Endothelial cell of umbilical vein (primary cell): ENCODE data around the gene FRK. TPM values are rescaled to one million over a fixed set of nuclear protein-coding genes. Genes with fewer than 3 reads are reported as not detected.

ENCODE experiments used
- BruUV-seq: library from RNA; stranded (reverse); fragments of 400-500 nt; replicated peaks from 2 replicates; lab custom pipeline; 2021; lab: Mats Ljungman, UMichigan
- CTCF ChIA-PET: fragments of 300-600, 350-600 bp; sonication (Branson Sonifier 250); formaldehyde crosslinking; loops from one replicate; lab custom pipeline; 2021; ENCODE audit warnings: antibody characterized with exemption, inconsistent platforms; lab: Charles Lee
- POLR2A ChIA-PET: fragments of 300-600, 350-600 bp; sonication (Branson Sonifier 250); formaldehyde crosslinking; loops from one replicate; lab custom pipeline; 2021; ENCODE audit warnings: antibody characterized with exemption, inconsistent platforms; lab: Charles Lee
- DNase-seq: peaks from one replicate; pipeline ENCODE4 v3.0.0-alpha.2; 2011; ENCODE audit warnings: low read depth, low spot score
- FAIRE-seq: peaks from 2 replicates; lab custom pipeline; 2011; peaks lifted over from hg19 to GRCh38; lab: Jason Lieb, UNC
- H2AFZ ChIP-seq: 2 replicates; pipeline ENCODE4 v1.6.0; 2012; ENCODE audit warnings: low read depth, low read length, control low read depth, inconsistent platforms
- H3K27ac ChIP-seq: 2 replicates; pipeline ENCODE4 v1.5.1; 2011; ENCODE audit warnings: low read depth, mild to moderate bottlenecking, control low read depth, low read length, moderate library complexity; ENCODE audit not compliant: insufficient read depth
- H3K27me3 ChIP-seq, 2 experiments: 2 replicates each; pipeline versions ENCODE4 v1.6.0 to v1.6.1; 2011; ENCODE audit warnings: low read length in 2 of 2, mixed read lengths in 1 of 2; ENCODE audit not compliant: control insufficient read depth in 2 of 2, insufficient read depth in 2 of 2
- H3K36me3 ChIP-seq, 2 experiments: 2 replicates in 1 of 2; 3 replicates in 1 of 2; pipeline ENCODE4 v1.5.1; 2011; ENCODE audit warnings: low read length in 2 of 2, mild to moderate bottlenecking in 1 of 2, moderate library complexity in 1 of 2; ENCODE audit not compliant: control insufficient read depth in 2 of 2, insufficient read depth in 2 of 2; ENCODE audit errors: extremely low read depth in 1 of 2
- H3K4me1 ChIP-seq: 3 replicates; pipeline ENCODE4 v1.5.1; 2011; ENCODE audit warnings: mild to moderate bottlenecking, low read length; ENCODE audit not compliant: control insufficient read depth, insufficient read depth; ENCODE audit errors: extremely low read depth
- H3K4me2 ChIP-seq: 2 replicates; pipeline ENCODE4 v1.6.1; 2011; ENCODE audit warnings: low read length, control low read depth, mixed read lengths; ENCODE audit not compliant: insufficient read depth
- H3K4me3 ChIP-seq, 3 experiments: fragments of 200-600 bp in 1 of 3; sonication (generic), shearing (Covaris generic) in 1 of 3; replicated peaks in 1 of 3; 2 replicates each; pipeline ENCODE4 v1.5.1; 2011 to 2016; ENCODE audit warnings: control low read depth in 3 of 3, low read length in 3 of 3, mild to moderate bottlenecking in 2 of 3, inconsistent platforms in 1 of 3, low read depth in 1 of 3, moderate library complexity in 1 of 3; ENCODE audit not compliant: insufficient read depth in 1 of 3
- H3K79me2 ChIP-seq: 2 replicates; pipeline ENCODE4 v1.6.0; 2012; ENCODE audit warnings: low read length, inconsistent platforms; ENCODE audit not compliant: control insufficient read depth, insufficient read depth
- H3K9ac ChIP-seq: replicated peaks from 2 replicates; pipeline ENCODE3; 2011; ENCODE audit warnings: low read length, control low read depth; ENCODE audit not compliant: insufficient read depth; ENCODE audit errors: extremely low read depth
- H3K9me1 ChIP-seq: replicated peaks from 3 replicates; pipeline ENCODE4 v1.6.0; 2011; ENCODE audit warnings: mild to moderate bottlenecking, low read length; ENCODE audit not compliant: control insufficient read depth, insufficient read depth; ENCODE audit errors: extremely low read depth
- H3K9me3 ChIP-seq: replicated peaks from 2 replicates; pipeline ENCODE4 v1.5.1; 2012; ENCODE audit warnings: low read length, inconsistent platforms; ENCODE audit not compliant: control insufficient read depth, insufficient read depth
- H4K20me1 ChIP-seq: replicated peaks from 2 replicates; pipeline ENCODE3; 2011; ENCODE audit warnings: mild to moderate bottlenecking, low read length; ENCODE audit not compliant: control insufficient read depth, insufficient read depth; ENCODE audit errors: extremely low read depth
- CTCF ChIP-seq, 2 donors: IDR thresholded peaks; 1 replicate in 1 of 2; 2 replicates in 1 of 2; pipeline ENCODE4 v1.5.1; 2011; ENCODE audit warnings: low read length in 2 of 2, mild to moderate bottlenecking in 2 of 2, moderate library complexity in 2 of 2, control low read depth in 1 of 2, inconsistent platforms in 1 of 2, low read depth in 1 of 2; ENCODE audit not compliant: insufficient read depth in 1 of 2; ENCODE audit errors: extremely low read depth in 1 of 2
- EZH2 ChIP-seq: IDR thresholded peaks from 2 replicates; pipeline ENCODE4 v1.6.1; 2012; ENCODE audit warnings: borderline replicate concordance, low read depth, mild to moderate bottlenecking, moderate library complexity, low read length, inconsistent platforms; ENCODE audit not compliant: severe bottlenecking
- GATA2 ChIP-seq: IDR thresholded peaks from 2 replicates; pipeline ENCODE4 v1.7.0; 2011; ENCODE audit warnings: low read depth, mild to moderate bottlenecking, moderate library complexity, mixed read lengths, low read length; ENCODE audit not compliant: insufficient read length, insufficient read depth
- MYC ChIP-seq: IDR thresholded peaks from one replicate; pipeline ENCODE4 v1.6.1; 2011; ENCODE audit warnings: mild to moderate bottlenecking, low read depth, low read length
- POLR2AphosphoS5 ChIP-seq: IDR thresholded peaks from 2 replicates; pipeline ENCODE4 v1.6.1; 2012; ENCODE audit warnings: low read depth, mild to moderate bottlenecking, control low read depth, low read length, moderate library complexity; ENCODE audit not compliant: insufficient read depth
- dilution Hi-C: fragments of 300-500 bp; cut with MboI; formaldehyde crosslinking; loops from one replicate; pipeline ENCODE4 v1.15.0; 2019; ENCODE audit warnings: low sequenced_read_pairs; ENCODE audit not compliant: extremely low pct_ligation_motif_present
- intact Hi-C: fragments of 100-400 bp; cut with micrococcal nuclease; formaldehyde crosslinking; loops from one replicate; pipeline ENCODE4 v1.10.0; 2022
- polyA plus RNA-seq, 4 experiments: library from polyadenylated mRNA; depleted of rRNA in 3 of 4; stranded (reverse) in 3 of 4; unstranded in 1 of 4; fragments of >200 nt; gene quantifications; 2 replicates each; pipeline versions ENCODE4 v1.2.1 to v1.2.3, GENCODE V29; 2011 to 2012; ENCODE audit warnings: missing spikeins in 1 of 4
- total RNA-seq: library from RNA; stranded (reverse); gene quantifications from 2 replicates; pipeline ENCODE4 v1.2.3, GENCODE V29; 2021

The FRK gene
- total and polyA plus RNA-seq, 2 donors (not counting 3 experiments of a cell fraction or from before 2014, with no cell fraction given), result 0.01 TPM; not detected in 1

GRCh38 chr6:116062496-116062895 is 1.8 kb upstream of the FRK start:
- H3K79me2 ChIP-seq, result no peaks in the 10 kb centered on the region
- H4K20me1 ChIP-seq, result no peaks in the 10 kb centered on the region
- H3K9me3 ChIP-seq, result no peaks in the 10 kb centered on the region
- no peaks in the 10 kb centered on the region for H3K27me3 ChIP-seq
- no peaks in the 10 kb centered on the region for H3K36me3 ChIP-seq
- H2AFZ ChIP-seq, result no peak overlapping the region
- FAIRE-seq (no peak), DNase-seq (no peak)
- H3K9ac ChIP-seq, result no peak overlapping the region
- no peak overlapping the region for H3K4me3 ChIP-seq
- H3K4me1 ChIP-seq, result no peaks in the 10 kb centered on the region
- no peak overlapping the region for H3K27ac ChIP-seq
- intact Hi-C loops, result no loop called here
- ChIA-PET CTCF (interaction anchor here (1.0 kb wide), 1 partner anchor 11 kb away, joined by 6 read pairs; no protein-coding TSS in a partner anchor), POLR2A (no interaction called here)
- no peaks in the 10 kb centered on the region for H3K9me1 ChIP-seq
- TF ChIP-seq CTCF (IDR thresholded peaks at IDR 0.05; ENCODE audit: extremely low read depth in 1 of 2, insufficient read depth in 1 of 2, low read depth in 1 of 2, low read length in 2 of 2), result no peak
- TF ChIP-seq POLR2AphosphoS5, result no peak
- TF ChIP-seq GATA2, result no peak
- TF ChIP-seq EZH2, result no peak
- no peak for TF ChIP-seq MYC
- H3K4me2 ChIP-seq, result no peak overlapping the region
- BruUV-seq, result no TSS peak
- dilution Hi-C loops, result no loop called here
